Fibroblast of skin of abdomen (primary cell): ENCODE results near the gene HPSE2.
A peak's percentile ranks its signal among the peaks of the same experiment; 100 is the strongest.

Source experiments
- DNase-seq: peaks from one replicate; pipeline ENCODE4 v3.0.0-alpha.2; 2013

HPSE2 gene

GRCh38 chr10:98613446-98613845, 622.2 kb downstream of the HPSE2 start:
- DNase-seq = no peak

DNA sequence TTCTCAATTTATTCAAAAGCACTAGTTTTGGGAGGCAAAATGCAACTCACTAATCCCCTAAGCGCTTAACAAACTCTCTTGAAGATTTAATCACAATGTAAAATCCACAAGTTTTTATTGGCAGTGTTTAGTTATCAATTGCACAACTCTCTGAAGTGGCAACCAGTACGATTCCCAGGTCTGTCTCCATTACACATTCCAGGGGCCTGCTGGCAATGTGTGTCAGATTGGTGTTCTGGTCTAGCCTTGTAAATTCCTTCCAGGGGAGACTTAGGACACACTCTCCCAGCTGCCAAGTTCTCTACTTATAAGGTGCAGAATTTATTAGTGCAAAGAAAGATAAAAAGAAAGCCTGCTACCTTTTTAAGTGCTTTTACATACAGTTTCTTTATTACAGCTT, 624.2 kb downstream of the HPSE2 start:
- peak; percentile 14 for DNase-seq

DNA sequence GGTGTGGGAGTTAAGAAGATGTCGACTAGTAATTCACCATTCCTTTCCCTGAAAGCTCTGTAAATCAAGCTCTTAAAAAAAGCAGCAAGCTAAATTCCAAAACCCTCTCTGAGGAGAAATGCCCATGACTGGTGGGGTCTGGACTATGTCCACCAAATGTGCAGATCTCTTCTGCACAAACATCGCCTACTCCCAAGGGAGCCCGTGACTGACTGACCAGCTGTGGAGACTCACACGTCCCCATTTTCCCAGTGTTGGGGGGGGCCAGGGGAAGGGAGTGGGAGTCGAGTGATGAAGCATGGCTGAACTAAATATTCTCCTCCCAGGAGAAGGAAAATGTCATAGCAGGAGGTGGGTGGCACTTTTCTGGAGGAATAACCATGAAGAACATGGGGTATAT, 624.8 kb downstream of the HPSE2 start:
- DNase-seq = no peak

DNA sequence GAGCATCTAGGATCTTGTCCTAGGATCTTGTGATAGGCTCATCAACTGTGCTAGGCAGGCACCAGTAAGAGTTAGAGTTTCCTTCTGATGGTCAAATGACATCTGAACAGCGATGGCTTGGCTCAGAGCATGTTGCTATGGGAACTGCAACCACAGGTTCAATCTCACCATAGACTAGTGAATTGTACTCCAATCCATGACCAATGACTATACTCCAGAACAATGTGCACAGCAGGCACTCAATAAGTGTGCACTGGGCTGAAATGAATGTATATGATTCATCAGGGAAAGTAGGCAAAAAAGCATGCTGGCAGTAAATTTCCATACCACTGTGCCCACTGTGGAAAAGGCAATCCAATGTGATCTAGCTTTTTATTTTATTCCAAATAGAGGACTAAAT, 625.4 kb downstream of the HPSE2 start:
- DNase-seq = no peak

DNA sequence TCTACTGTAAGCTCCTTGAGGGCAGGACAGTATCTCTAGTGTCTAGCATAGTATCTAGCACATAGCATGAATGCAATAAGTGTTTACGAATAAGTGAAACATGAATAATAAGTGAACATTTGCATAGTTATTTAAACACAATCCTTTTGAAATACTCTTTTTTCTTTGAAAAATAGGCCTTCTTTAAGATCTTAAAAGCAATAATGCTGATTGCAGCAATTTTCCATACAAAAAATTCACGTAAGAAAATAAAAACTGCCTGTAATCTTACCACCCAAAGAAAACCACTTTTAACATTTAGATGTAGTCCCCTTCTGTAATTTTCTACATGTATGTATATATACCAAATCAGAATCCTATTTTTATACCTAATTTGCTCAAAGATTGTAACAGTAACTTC, 626.4 kb downstream of the HPSE2 start:
- DNase-seq = no peak

- DNase-seq = no peak
These were observed 627.2 kb downstream of the HPSE2 start for GRCh38 chr10:98608411-98608810.

- DNase-seq = no peak
These were observed 633.4 kb downstream of the HPSE2 start for GRCh38 chr10:98602224-98602623.

GRCh38 chr10:98599032-98599610, 636.5 kb downstream of the HPSE2 start:
- DNase-seq = no peak

DNA sequence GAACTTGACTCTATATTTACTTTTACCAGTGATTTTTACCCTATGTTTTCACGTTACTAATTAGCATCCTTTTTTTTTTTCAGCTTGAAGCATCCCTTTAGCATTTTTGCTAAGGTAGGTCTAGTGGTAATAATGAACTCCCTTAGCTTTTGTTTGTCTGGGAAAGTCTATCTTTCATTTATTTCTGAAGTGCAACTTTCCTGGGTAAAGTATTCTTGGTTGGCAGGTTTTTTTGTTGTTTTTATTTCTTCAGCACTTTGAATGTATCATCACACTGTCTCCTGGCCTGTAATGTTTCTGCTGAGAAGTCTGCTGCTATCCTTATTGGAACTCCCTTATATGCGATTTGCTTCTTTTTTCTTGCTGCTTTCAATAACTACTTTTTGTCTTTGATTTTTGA, 639.2 kb downstream of the HPSE2 start:
- no peak for DNase-seq

DNA sequence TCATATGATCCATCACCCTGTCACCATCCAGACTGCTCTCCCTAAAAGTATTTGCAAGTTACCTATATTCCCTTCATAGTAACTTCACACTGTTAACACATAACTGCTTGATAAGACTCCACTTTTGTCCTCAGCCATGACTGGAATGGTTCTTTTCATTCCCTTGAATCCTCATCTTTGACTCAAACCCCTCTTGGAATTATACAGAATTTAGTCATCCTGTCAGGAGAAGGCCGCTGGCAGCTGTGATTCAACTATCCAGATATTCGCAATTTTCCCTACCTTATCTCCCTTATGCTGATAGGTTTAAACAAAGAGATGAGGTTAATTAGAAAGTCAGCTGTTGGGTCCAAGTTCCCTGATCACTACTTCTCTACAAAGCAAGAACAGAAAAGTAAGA, 646.0 kb downstream of the HPSE2 start:
- peak; percentile 13 for DNase-seq

DNA sequence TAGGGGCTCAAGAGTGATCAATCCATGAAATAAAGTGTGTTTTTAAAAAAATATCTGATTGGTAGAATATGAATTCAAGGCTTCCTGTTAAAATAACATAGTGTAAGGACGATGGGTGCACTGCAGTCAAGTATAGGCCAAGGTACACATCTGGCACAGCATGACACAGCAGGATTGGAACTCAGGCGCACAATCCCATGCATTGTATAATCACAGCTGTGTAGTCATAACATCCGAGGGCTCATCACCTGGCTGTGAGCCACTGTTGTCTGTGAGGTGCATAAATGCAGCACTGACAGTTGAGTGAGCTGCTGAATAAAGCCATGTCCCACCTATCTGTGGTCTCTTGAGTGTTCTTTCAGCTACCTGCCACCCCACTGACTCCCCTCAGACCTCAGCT, 646.6 kb downstream of the HPSE2 start:
- peak; percentile 47 for DNase-seq

DNA sequence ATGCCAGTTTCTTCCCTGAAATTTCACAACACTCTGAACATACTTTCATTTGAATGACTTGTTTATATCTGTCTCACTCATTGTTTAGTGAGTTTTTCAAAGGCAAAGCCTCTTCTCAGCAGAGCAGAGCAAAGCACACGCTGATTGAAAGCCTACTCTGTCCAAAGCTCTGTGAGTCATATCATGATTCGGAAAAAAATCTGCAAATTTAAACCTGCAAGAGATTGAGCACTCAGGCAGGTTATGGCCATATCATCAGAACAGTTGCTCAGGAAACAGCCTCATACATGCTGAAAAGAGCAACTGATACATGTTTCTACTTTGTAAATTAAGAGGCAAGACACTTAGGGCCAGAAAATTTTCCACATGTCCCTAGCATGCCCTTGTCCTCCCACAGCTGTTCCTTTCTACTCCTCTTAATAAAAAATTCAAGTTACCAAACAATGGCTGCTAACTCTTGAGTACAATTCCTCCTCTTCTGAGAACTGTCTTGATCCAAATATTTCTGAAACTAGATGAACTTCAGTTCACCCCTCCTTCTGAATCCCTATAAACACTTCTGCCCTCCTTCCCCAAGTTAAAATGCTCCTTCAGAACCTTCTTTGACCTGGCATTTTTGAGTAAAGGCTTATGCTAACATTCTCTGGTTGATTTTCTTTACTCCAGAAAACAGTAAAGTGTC, 648.4 kb downstream of the HPSE2 start:
- DNase-seq = no peak

GRCh38 chr10:98586096-98586495, 649.6 kb downstream of the HPSE2 start:
- DNase-seq = no peak

DNA sequence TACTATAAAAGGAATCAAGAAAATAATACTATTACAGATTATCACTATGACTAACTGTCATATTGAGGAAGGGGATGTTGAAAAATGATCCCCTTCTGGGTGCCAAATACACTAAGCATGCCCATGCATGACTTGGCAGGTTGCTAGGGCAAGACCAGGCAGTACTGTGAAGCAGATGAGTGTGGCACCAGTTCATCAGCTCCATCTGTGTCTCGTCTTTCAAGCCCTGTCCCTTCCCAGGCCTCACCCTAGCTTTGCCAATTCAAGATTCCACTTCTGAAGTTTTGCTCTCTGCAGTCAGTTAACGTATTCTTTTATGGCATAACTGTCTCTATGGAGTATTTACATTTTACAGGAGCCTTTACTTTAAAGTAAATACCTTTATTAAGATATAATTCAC, 653.3 kb downstream of the HPSE2 start:
- no peak for DNase-seq

- no peak for DNase-seq
These were observed 658.1 kb downstream of the HPSE2 start for GRCh38 chr10:98577578-98577977.

DNA sequence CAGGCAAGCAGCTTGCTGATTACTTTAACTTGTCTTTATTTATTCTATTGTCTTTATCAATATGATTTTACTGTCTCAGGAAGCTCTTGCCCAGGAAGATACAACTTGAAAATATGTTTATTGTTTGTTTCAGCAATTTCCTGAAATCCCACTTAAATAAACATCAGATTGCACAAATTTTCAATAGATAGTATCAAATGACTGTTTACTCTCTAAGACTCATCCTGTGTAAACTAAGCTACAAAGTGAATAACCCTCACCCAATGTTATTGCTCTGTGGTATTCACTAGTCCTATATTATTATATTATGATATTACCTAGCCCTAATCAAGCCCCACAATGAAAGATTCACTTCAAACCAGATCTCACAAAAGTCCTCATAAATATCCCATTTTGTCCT, 658.5 kb downstream of the HPSE2 start:
- DNase-seq = no peak

GRCh38 chr10:98576096-98576495, 659.6 kb downstream of the HPSE2 start:
- DNase-seq = no peak

GRCh38 chr10:98572594-98572993, 663.1 kb downstream of the HPSE2 start:
- DNase-seq = no peak

- peak; percentile 43 for DNase-seq
These were observed 664.8 kb downstream of the HPSE2 start for GRCh38 chr10:98570834-98571233.

DNA sequence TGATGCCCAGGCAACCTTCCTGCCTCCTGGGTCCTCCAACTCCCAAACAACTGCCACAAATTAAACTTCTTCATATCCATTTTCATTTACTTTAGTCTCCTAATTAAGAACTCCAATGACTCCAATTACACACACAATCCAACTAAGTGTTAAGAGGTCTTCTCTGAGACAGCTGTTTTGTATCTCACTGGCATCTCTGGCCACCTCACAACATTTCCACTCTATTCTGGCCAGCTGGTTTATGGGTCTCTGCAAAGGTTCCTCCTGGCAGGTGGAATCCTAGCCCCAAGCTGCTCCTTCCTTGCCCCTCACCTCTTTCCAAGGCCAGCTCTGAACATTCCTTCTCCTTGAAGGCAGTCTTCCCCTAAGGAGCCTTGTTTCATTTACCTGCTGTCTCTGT, 665.8 kb downstream of the HPSE2 start:
- DNase-seq = no peak

DNA sequence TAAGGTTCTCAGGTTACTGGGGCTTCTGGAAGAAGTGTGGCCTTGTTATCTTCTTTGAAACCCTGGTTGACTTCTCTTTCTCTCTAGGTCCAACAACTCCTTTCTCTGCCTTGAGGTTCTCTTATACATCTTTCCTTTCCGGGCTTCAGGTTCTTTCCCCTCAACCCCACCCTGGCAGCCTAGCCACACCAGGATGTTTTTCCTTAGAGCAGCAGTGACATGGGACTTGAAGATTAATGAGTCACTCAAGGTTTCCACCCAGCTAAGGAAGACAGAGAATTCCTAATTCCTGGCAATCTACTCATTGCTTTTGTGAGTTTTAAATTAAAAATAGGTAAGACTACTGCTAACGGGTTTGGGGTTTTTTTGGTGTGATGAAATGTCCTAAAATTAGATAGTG, 667.1 kb downstream of the HPSE2 start:
- no peak for DNase-seq

DNA sequence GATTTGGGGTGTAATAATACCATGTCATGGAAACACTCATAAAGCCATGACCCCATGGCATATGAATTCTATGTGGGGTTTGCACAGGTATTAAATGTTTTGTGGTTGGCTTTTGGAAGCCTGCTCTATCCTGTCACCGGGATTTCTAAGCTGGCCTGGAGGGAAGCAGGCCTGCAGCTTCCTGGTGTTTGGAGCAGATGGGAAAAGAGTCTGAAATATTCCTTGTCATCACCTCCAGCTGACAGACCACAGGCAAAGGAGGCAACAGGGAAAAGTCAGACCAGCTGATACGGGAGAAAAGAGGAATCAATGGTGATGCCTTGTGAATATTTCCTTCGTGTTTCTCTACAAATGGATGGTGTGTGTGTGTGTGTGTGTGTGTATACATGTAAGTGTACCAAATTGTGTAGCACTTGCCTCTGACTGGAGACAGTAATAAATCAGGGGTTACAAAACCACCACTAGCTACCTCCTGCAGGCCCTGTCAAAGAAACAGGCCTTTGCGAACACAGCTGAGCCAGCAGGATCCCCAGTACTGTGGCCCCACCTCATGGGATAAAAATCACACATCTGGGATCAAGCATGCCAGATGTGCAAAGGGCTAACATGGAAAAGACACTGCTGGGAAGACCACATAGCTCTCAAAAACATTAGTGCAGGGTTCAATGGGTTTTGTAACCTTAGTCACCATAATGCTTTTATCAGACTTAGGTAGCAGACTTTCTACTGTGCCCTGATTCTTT, 668.1 kb downstream of the HPSE2 start:
- DNase-seq = peak; percentile 61

- DNase-seq = no peak
These were observed 671.8 kb downstream of the HPSE2 start for GRCh38 chr10:98563811-98564210.

DNA sequence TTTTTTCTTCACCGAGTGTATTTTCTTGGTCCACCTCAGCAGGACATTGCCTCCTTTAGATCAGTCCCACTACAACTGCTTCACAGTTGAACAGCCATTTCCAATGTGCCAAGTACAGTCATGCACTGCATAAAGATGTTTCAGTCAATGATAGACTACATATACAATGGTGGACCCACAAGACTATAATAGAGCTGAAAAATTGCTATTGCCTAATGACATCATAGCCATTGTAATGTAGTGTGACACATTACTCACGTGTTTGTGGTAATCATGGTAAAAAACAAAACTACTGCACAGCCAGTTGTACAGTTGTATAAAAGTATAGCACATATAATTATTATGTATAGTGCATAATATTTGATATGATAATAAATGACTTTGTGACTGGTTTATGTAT, 675.1 kb downstream of the HPSE2 start:
- no peak for DNase-seq
